Hematopoietic multipotent progenitor cell (in vitro differentiated cells): ENCODE data around the gene CEMIP. TPM values are rescaled to one million over a fixed set of nuclear protein-coding genes. Genes with fewer than 3 reads are reported as not detected.
A peak's percentile ranks its signal among the peaks of the same experiment; 100 is the strongest.

Source experiments
- DNase-seq, 3 donors: peaks; one replicate each; pipeline ENCODE4 v3.0.0-alpha.2; 2011 to 2015; ENCODE audit warnings: low read depth in 2 of 3, low spot score in 2 of 3
- total RNA-seq: library from RNA; depleted of rRNA; stranded (reverse); fragments of >200 nt; gene quantifications from one replicate; pipeline ENCODE4 v1.2.3, GENCODE V29; 2012

Gene CEMIP
- total RNA-seq, 1 donor, result under 0.01 TPM

DNA sequence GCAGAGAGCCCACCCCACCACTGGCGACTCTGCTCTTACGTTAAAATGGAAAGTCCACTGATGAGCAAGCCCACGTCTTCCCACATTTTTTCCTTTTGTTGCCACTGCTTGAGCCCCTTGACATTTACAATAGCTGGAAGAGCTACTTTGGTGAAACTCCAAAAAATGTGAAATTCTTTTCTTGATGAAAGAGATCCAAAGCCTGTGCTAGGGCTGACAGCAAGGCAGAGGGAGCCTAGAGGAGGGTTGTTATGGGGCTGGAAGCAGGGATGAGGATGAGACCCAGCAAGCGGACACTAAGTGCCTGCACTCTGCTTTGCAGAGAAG, 97.1 kb downstream of the CEMIP start:
- DNase-seq, result no peak

DNA sequence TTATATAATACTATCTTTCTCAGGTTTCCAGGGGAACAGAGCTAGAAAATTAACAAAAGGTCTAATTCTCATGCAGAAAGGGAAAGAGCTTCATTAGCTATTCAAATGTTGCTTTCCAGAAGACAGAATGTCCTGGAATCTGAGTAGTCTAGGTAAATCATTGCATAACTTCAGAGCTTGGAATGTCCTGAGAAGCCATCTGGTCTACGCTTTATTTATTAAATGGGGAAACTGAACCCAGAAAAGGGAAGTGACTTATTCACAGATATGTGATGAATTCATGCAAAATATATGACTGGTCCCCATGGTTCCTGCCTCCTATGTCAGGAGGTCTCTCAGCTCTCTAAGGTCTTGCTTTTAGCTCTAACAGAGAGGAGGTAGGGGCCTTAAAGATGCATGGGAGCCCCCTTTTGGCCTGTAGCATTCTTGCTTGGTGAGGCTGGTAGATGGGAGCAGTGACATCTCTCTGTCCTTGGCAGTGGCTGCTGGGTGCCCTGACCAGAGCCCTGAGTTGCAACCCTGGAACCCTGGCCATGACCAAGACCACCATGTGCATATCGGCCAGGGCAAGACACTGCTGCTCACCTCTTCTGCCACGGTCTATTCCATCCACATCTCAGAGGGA, 99.2 kb downstream of the CEMIP start:
- peak in 1 of 3 donors; percentile 26 for DNase-seq

DNA sequence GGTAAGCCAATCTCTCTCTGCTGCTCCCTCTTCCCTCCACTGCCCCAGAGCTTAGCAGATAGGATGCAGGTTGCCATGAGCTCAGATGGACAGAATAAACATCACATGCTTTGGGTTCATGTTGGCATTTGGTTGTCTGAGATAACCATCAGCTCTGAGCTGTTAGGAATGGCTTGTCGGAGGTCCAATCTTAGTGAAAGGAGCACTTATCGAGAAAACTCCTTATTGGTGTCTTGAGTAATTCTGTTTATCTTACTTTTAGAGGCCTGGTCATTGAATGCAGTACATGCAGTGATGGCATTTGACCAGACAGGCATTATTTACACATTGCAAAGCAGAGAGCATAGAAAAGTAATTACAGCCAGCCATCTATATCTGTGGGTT, 99.7 kb downstream of the CEMIP start:
- DNase-seq, result no peak

GRCh38 chr15:80880086-80880485, 100.9 kb downstream of the CEMIP start:
- DNase-seq, result no peak

- DNase-seq, result no peak
These were observed 104.5 kb downstream of the CEMIP start for GRCh38 chr15:80883641-80884040.

GRCh38 chr15:80885016-80885579, 105.9 kb downstream of the CEMIP start:
- DNase-seq, result no peak

DNA sequence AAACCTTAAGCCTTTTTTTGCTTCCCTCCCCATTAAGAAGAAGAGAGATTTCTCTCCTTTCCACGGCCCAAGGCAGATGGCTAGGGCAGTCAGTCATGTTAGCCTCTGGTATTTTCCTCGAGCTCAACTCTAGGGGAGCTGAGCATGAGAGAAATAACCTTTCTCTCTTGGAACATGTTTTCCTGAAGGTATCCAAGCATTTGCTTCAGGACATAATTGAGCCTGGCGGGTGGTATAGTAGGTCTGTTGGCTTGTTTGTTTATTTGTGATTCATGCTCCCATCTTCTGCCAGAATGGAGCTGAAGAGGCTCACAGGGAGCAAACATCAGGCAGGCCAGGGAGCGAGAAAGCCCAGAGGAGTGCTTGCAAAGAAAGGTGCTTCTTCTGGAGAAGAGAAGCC, 108.0 kb downstream of the CEMIP start:
- no peak for DNase-seq

- DNase-seq, result no peak
These were observed 109.7 kb downstream of the CEMIP start for GRCh38 chr15:80888846-80889245.

DNA sequence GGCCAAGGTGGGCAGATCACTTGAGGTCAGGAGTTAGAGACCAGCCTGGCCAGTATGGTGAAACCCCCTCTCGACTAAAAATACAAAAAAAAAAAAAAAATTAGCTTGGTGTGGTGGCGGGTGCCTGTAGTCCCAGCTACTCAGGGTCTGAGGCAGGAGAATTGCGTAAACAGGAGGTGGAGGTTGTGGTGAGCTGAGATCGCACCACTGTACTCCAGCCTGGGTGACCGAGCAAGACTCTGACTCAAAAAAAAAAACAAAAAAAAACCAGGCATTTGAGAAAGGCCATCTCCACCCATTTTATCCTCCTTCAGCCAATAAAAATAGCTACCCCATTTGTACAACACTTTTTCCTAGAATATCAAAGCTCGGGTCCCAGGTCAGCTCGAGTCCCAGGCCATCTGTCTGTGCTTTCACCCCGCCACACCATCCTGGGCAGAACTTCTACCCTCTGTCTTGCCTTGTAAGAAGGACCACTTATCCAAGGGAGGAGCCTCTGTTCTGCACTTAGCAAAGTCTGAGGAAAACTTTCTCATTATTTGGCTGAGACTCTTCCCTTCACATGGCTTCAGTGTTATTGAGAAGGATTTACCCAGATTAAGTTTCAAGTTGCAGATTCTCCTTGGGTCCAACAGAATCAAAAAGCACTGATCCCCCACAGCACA, 111.3 kb downstream of the CEMIP start:
- no peak for DNase-seq

DNA sequence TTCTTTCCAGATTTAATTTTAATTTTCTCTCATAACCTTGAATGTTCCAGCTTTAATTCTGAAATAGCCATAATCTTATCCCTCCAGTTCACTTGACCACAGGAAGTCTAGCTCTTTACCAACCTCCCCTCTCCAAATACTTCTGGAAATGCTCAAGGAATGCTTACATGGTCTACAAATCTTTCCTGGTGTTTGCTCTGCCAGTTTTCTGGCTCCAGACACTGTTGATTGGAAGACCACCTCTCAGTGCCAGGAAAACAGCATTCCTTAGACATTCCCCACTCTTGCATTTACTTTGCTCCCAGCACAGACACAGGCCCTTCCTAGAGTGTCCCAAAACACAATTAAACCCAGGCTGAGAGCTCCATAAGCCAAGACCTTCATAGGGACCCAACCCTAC, 111.8 kb downstream of the CEMIP start:
- DNase-seq, result no peak

GRCh38 chr15:80892414-80892813, 113.2 kb downstream of the CEMIP start:
- DNase-seq, result no peak

DNA sequence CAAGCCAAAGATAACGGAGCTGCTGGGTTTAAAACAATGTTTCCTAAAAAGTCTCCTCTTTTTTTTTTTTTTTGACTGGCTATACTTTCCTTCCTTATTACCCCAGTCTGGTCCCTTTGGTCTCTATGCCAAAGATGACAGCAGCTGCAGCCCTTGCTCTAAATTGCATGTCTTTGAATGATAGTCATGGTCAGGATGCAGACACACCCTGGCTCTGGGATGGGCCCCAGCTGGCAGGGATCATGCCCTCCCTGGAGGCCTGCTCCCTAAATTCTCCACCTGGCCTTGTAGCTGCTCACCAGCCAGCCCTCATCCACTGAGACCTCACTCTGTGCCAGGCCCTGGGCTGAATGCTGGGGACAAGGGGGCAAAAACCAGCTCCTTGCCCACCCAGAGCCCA, 114.6 kb downstream of the CEMIP start:
- DNase-seq, result no peak

GRCh38 chr15:80895091-80895490, 115.9 kb downstream of the CEMIP start:
- DNase-seq, result no peak

DNA sequence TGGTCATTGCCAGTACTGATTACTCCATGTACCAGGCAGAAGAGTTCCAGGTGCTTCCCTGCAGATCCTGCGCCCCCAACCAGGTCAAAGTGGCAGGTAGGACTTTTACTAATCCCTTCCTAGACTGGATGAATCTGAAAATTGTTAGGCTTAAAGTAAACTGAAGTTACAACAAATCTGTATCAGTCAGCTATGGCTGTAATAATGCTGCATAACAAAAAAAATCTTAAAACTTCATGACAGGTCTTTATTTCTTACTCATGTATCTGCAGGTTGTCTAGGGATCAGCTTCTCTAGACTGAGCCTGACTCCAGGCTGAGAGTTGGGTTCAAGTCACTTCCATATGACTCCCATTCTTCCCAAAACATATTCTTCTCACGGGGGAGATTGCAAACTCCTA, 116.8 kb downstream of the CEMIP start:
- DNase-seq, result no peak

GRCh38 chr15:80898040-80898439, 118.9 kb downstream of the CEMIP start:
- no peak for DNase-seq

DNA sequence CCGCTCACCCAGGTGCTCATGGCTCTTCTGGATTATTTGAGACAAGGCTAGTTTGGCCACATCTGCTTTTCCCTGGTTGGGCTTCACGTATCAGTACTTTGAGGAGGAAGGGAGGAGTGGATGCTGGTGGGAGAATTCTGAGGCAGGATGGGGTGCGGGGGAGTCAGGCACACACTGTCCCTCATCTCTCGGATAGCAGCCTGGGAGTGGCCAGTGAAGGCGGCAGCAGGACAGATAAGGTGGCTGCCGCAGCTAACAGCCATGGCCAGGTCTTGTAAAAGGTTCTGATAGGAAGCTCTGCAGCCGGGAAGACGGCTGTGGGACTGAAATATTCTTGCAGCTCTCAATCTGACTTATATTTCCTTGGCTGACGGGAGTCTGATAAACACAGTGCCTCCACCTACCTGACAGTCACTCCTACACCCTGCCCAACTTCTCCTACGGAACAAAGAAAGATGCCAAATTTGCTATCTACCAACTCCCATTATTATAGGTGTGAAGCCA, 123.2 kb downstream of the CEMIP start:
- DNase-seq, result no peak

DNA sequence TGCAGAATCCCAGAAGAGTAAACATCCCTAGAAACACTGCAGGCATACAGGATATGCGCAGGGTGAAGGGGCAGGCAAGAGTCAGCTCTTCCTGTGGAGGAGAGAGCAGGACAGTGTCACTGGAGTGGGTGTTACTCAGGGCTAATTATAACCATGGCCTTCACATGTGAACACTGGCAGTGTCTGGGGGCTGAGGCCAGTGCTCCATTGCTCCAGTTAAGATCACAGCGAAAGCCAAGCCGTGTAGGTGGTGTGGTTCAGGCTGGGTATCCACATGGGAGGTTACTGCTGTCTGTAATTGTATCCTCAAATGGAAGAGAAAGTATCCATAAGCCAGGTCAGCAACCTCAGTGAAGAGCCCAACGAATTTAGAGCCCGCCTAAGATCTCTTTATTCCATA, 125.8 kb downstream of the CEMIP start:
- no peak for DNase-seq

GRCh38 chr15:80906159-80906766, 127.1 kb downstream of the CEMIP start:
- DNase-seq, result no peak

DNA sequence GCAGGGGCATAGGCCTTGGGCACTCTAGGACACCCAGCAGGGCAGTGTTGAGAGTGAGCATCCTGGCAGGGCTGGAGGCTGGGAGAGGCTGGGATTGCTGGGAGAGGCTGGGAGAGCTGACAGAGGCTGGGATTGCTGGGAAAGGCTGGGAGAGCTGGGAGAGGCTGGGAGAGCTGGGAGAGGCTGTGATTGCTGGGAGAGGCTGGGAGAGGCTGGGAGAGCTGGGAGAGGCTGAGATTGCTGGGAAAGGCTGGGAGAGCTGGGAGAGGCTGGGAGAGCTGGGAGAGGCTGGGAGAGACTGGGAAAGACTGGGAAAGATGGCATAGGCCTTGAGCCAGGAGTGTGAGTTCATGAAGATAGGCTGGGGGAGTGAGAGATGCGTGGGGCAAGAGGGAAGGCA, 132.7 kb downstream of the CEMIP start:
- DNase-seq, result no peak

DNA sequence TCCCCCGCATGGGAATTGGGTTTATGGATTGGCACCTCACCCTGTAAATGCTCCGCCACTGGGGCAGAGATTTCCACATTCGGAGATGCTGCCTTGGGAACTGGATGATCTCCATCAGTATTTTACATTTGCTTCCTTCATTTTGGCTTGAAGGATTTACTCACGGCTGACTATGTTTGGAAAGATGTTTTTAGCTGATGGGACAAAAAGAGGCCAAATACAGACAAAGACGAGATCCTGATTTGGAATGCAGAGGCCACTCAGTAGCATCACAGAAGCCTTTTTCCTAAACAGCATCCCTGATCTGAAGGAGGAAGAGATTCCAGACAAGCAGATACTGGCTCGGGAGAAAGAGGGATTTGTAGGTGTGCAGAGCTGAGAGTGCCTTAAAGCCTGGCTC, 133.5 kb downstream of the CEMIP start:
- no peak for DNase-seq

DNA sequence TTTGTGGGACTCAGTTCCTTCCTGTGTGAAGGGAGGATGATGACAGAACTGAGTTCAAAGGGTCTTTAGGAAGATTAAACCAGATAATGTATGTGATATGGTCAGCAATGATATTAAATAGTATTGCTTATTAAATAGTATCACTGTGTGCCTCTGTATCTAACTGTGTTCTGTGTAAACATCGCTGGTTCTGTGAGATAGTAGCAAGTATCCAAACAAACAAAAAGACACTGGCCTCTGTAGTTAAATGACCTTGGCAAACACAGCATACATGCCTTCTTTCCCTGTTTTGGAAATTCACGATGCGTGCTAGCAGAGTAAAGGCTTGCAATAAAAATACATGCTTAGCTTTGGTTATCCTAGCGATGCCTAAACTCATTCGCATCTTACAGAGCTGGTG, 134.4 kb downstream of the CEMIP start:
- DNase-seq, result no peak

DNA sequence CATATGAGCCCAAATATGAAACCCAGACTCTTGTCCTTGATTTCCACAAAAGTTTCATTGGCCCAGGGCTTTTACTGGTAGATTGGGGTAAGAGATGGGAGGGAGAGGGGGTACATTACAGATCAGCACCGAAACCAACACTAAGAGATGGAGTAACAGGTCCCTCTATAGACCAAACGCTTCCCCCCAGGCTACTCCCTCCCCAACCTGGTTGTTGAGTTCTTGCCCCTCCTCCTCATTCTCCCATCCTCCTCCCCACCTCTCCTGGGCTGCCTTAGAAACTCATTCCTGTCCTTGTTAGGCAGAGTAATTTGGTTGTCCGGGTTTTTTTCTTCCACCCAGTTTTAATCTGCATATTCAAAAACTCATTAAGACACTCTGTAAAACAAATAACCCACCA, 136.3 kb downstream of the CEMIP start:
- DNase-seq, result no peak
